GM19455 (cell line): ENCODE data around the gene MT1X.

ENCODE experiments used
- ATAC-seq: cut with Tn5 transposase; IDR thresholded peaks from one replicate; pipeline ENCODE4 v1.9.1; 2021; ENCODE audit not compliant: unreplicated experiment

MT1X gene

DNA sequence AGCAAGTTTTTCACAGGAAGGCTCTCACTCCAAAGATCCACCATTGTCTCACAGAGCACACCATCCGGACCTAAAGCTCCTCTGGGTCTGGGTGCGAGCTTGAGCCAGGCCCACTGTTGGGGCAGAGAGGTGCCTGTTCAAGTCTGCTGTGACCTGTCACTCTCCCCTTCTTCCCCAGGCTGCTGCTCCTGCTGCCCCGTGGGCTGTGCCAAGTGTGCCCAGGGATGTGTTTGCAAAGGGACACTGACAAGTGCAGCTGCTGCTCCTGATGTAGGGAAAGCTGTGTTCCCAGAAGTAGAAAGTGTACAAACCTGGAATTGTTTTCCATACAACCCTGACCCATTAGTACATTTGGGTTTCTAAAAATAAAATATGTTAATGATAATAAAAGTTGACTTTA lies 4.8 kb upstream of the MT1X start:
- ATAC-seq: no peak

DNA sequence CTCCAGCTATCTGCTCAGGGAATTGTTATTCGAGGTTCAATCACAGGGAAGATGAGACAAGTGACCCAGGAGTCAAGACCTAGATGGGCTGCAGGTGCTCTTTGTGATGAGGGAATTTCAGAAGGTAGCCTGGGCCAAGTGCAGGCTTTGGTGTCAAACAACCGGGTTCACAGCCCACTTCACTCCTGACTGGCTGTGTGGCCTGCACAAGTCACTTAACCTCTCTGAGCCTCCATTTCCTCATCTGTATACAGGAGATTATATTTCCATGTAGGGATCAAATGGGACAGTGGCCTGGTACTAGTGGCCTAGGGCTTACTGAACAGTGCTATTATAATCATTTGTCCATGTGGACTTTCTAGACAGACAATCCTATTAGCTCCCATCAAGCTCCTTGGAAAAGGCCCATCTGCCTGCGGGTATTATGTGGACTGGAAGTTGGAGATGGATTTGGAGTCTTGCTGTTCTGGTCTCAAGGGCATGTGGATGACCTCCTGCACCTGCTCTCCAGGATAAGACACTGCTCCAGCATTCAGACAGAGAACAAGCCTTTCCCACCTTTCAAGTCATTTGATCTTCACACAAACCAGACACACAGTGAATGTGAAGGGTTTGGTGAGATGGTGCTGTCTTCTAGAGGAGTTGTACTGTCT lies 3.1 kb upstream of the MT1X start:
- no peak for ATAC-seq

DNA sequence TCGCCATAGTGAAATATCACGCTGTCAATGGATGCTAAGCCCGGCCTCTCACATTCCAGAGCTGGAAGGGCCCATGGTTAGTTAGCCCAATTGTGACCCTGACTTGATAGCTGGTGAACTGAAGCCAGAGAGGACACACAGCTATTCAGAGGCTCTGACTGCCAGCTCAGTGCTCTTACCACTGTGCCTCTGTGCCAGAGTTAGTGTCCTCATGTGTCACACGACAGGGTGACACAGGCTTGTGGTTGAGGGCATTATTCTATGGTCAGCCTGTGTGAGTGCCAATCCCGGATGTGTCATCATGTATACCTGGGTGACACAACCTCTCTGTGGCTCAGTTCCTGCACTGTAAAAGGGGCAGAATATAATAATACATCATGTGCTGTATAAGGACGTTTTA lies 2.5 kb upstream of the MT1X start:
- ATAC-seq: no peak

DNA sequence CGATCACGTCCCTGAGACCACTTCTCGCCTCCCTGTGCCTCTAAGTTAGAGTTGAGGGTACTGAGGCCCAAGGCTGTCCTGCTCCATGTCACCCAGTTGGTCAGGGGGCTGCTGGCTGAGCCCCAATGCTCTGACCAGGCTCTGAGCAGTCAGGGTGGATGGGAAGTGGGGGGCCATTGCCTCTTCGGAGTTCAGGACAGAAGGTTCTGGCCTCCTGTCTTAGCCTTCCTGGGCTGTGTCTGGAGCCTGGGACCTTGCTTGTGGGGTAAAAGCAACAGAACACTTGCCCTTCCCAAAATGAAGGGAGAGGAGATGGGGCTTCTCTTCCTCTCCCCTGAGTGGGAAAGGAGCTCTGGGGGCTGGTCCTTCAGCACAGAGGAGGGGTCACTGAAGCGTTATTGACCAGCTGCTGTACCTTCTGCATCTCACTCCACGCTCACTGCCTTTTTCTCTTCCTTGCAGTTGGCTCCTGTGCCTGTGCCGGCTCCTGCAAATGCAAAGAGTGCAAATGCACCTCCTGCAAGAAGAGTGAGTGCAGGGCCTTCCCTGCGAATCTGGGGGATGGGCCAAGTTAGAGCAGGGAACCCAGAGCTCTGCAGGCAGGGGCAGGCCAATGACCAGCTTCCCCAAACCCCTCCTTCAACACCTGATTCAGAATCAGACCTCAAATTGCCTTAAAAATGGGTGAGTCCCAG lies 580 bp downstream of the MT1X start:
- no peak for ATAC-seq

DNA sequence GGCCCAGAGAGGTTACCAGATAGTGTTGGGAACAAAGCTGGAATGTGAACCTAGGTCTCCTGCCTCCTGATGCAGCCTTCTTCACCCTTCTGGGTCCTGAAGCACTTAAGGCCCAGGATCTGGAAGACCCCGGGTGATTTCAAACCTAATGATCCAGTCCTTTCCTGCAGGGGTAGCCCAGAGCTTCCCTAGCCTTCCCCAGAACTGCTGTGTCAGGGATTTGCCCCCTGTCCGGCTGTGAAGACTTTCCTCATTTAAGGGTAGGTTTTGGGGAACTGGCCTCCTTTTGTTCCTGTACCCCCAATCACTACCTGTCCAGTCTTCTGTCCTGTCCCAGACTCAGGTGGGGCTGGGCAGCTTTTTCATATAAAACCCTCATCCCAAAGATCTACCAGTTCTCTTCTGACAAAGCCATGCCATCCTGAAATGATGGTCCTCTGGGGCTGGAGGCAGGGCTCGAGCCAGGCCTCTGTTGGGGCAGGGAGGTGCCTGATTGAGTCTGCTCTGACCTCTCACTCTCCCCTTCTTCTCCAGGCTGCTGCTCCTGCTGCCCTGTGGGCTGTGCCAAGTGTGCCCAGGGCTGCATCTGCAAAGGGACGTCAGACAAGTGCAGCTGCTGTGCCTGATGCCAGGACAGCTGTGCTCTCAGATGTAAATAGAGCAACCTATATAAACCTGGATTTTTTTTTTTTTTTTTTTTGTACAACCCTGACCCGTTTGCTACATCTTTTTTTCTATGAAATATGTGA lies 1.3 kb downstream of the MT1X start:
- no peak for ATAC-seq

DNA sequence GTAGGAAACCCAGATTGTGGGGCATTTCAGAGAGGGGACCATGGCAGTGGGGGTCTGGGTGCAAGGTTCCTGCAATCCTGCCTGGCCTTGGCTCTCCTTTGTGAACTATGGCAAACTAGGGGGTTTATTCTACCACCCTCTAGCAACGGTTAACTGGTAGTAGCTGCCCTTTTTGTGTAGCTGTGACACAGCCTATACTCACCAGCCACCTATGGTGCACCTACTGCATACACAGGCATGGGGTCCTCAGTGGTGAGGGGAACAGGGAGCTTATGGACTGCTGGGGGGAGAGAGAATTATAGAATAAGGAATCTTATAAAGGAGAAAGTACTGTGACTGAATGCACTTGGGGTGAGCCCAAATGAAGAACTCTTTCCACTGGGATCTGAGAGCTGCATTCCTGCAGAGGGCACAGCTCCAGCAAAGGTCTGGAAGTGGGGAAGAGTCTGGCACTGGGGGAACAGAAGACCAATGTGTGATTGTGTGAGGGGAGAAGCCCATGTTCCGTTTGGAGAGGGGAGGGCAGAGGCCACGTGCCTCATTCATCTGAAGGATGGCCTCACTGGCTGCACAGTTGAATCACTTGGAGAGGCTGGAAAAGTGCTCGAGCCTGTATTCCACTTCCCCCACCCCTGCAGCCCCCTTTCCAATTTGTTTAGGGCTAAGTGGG lies 2.1 kb downstream of the MT1X start:
- no peak for ATAC-seq

DNA sequence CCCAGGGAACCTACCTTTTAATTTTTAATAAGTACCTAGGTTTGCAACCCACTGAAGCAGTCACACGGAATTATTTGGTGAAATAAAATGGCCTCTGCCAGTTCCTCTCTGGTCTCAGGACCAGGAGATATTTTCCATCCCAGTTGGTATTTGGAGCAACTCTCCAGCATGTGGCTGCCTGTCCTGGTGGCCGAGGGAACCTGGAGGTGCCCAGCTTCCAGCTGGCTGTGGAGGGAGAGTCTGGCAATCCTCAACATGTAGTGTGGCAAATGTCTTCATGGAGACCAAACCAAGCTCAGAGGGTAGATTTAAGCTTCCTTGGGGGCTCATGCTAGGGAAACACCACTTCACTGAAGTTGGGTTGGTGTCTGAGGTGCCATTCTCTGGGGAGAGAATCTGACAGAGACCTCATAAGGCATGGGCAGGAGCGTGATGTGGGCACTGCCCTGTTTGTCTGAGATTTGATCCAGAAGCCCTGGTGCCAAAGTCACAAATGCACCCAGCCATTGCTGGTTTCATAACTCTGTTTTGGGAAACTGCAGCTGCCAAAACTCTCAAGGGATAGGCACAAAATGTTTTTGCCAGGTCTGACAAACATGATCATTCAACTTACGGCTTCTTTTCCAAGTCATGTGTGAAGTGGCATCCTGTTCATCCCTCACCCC lies 2.8 kb downstream of the MT1X start:
- ATAC-seq: no peak

DNA sequence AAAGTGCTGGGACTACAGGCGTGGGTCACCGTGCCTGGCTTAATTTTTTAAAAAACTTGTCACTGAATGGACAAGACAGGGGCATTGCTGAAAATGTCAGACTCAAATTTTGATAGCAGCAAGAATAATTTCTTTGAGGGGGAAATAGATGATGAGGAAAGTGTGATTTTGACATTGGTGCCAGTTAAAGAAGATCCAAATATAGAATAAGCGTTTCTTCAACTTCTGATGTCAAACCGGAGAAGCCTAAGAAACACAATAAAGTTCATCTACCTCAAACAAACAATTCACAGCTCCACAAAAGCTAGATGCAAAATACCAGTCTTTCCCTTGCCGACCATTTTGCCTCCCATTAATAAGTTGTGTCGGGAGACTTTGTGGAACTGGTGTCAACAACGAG lies 4.5 kb downstream of the MT1X start:
- ATAC-seq: no peak

DNA sequence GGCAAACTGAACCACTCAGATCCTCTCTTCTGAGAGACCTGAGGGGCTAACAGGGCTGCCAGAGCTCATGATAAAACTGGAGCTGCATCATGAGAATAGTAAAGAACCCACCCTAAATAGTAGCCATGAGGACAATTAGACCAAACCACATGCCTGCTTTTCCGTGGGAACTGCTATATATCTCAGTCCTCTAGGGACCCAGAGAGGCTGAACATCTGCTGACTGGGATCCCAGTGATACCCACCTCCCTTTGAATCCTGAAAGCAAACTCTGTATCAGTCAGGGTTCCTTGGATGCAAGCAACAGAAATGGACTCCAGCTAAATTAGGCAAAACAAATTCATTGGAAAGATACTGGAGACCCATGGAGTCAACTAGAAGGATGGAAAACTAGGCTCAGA lies 6.5 kb downstream of the MT1X start:
- ATAC-seq: no peak

DNA sequence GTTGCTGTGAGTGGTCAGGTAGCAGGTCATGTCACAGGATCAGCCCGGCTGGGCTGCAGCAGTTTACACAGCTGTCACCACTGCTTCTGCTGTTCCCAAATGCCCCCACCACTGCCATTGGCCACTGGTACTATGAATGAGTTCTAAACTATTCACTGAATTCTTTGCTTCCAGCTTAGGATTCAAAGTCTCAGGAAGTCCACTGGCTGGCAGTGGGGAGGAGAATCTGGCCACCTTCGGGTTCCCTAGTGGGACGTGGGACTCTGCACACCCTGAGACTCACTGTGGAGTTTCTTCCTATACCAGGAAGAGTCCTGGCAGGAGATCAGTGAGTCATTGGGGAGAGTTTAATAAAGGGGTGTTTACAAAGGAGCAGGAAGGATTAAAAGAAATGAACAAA lies 6.9 kb downstream of the MT1X start:
- ATAC-seq: no peak

DNA sequence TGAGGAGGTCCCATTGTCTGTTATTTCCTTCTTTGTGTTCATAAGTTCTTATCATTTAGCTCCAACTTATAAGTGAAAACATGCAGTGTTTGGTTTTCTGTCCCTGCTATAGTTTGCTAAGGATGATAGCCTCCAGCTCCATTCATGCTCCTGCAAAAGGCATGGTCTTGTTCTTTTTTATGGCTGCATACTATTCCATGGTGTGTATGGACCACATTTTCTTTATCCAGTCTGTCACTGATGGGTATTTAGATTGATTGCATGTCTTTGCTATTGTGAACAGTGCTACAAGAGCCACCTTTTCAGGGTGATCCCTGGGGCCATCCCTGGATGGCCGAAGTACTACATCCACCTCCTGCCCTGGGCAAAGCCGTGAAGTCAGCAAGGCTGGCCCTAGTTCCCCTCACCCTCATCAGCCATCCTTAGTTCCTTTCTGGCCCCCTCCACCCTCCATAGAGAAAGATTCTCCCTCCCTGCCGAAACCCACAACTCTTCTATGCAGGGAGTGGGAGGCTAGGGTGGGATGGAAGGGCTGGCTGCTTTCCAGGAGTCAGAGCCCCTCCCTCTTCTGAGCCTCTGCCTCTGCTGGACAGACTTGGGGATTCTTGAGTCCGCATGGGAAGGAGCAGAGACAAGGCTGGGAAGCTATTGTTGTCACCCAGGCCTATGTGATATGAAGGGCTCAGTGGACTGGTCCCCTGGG lies 8.3 kb downstream of the MT1X start:
- ATAC-seq: no peak

DNA sequence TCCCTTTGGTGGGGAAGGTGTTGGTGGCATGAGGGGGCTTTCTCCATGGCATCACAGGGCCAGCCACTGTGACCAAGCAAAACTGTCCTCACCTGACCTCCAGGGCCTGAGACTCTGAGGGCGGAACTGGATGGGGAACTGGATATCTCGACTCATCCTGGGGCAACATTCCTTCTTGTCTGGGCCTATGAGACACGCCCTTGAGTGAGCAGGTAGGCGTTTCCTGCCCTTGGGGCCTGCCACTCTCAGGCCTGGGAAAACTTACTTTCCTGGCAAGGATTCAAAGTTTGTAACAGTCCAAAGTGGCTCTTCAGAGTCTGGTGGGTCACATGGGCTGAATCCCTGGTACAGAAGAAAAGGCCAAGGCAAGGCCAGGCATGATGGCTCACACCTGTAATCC lies 9.6 kb downstream of the MT1X start:
- ATAC-seq: no peak

DNA sequence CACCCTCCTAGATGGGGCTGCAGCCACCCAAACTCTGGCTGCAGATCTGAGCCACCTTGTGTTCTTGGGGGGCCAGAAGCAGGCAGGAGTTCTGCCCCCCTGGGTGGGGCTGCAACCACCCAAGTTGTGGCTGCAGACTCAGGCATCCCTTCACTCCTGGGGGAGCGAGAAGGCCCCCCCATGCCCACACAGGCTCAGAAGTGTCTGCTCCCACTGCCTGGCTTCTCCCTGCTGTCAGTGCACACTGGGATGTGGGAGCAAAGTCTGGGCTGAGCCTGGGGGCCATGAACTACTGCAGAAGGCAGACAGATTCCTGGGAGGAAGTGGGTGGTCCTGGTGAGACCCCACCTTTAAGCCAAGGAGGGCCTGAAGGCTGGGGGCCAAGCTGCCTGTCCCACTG lies 13.0 kb downstream of the MT1X start:
- ATAC-seq: no peak

DNA sequence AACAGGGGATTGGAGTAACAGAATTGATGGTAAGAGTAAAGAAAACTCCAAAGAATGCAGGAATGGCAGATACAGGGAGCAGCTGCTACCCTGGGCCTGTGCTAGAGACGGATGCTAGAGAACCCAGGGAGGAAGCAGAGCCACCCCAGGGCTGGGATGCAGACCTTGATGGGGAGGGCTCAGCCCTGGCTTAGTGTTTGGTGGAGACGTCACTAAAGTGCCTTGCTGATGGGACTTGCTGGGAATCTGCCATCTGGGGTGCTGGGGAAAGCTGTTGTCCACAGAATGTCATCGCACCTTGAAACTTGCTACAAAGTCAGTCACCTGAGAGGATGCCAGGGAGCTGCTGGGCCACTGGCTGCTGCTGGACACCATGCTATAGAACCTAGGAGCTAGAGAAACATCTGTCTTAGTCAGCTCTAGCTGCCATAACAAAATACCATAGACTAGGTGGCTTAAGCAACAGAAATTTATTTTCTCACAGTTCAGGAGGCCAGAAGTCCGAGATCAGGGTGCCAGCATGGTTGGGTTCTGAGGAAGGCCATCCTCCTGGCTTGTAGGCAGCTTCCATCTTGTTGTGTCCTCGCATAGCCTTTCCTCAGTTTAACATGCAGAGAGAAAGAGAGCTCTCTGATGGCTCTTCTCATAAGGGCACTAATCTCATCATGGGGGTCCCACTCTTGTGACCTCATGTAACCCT lies 15.3 kb downstream of the MT1X start:
- ATAC-seq: no peak

DNA sequence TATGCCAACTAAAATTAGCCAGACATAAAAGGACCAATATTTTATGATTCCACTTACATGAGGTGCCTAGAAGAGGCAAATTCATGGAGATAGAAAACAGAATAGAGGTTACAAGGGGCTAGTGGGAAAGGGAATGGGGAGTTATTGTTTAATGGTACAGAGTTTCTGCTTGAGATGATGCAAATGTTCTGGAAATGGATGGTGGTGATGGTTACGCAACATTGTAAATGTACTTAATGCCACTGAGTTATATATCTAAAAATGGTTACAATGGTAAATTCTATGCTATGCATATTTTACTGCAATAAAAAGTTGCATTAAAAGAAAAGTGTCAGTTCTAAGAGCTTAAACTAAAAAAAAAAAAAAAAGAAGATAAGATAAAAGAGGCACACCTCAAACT lies 17.9 kb downstream of the MT1X start:
- ATAC-seq: no peak

DNA sequence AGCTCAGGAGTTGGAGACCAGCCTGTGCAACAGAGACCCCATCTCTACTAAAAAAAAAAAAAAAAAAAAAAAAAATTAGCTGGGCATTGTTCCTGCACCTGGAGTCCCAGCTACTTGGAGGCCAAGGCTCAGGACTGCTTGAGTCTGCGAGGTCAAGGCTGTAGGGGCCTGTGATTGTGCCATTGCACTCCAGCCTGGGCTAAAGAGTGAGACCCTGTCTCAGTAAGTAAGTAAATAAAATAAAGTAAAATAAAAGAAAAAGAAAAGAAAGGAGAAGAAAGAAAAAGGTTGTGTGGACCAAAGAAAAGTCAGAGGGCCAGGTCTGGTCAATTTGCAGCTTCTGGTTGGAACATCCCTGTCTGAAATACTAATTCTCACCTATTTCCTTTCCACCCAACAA lies 18.4 kb downstream of the MT1X start:
- ATAC-seq: no peak

DNA sequence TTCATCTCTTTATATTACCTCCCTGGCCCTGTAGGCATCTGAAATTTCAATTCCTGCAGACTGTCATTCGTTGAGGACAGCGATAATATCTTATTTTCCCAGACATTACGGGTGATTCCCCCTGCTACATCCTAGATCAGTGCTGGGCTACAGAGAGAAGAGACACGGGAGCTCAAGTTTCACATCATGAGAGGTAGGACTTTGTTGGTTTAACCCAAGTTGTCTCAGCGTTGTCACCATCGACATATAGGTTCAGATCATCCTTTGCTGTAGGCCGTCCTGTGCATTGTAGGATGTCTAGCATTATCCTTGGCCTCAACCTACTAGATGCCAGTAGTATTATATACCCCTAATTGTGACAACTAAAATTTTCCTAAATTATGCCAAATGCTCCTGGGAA lies 19.3 kb downstream of the MT1X start:
- ATAC-seq: no peak

DNA sequence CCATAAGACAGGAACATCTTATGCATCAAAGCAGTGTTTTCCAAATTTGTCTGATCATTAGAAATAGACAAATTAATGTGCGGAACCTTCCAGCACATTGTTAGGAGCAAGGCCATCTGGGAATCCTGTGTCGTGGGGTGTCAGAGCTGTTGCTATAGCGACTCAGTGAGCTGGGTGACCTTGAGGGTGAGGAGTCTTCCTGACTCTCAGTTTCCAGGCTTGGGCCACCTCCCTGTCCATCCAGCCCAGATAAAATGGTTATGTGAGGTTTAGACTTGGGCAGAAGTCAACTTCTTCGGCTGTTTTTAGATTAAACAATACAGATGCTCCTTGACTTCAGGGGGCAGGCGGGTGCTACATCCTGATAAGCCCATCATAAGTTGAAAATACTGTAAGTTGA lies 20.6 kb downstream of the MT1X start:
- ATAC-seq: no peak

DNA sequence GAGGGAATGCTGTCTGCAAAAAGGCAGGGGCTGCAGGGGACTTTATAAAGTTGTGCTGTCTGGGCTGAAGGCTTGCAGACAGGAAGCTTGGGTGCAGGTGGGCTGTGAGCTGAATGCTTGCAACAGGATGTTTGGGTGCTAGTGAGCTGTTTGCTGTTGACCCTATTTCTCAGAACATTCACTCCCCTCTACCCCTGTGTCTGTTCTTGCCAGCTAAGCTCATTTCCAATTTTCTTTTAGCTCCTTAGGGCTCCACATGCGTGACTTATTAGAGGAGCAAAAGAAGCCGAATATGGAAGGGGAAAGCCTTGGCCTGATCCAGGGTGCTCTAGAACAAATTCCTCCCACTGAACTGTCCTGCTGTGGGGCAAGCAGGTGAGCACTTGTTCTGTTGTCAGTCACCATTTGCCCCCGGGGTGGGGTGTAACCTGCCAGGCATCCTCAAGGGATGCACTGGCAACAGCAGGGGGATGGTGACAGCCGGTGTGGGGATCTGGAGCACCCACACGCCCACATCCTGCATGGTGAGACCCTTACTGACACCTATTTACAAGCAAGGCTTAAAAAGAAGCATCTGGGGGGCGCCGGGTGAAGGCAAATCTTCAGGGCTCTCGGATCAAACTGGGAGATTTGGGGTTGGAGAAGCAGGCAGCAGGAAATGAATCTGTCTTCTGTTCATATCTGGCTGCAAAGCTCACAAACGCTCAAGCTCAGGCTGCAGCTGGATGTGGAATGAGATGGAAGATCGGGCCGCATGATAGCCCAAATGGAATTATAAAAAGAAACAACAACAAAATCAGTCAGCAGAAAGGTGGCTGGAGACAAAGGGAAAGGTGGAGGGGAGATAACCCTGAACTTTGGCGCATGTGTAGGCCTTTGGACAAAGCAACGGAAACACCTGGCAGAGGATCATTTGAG lies 26.5 kb downstream of the MT1X start:
- no peak for ATAC-seq
